Coronary artery (tissue), 2 donors: Measurements from ENCODE around the gene CASP4.
"Not testable (repeated sequence)": the region's sequence is repeated elsewhere in the genome, so short reads cannot be mapped to it uniquely, and the experiment has no call there.

ENCODE experiments used
- DNase-seq: peaks from one replicate; pipeline ENCODE4 v3.0.0-alpha.2; 2017; ENCODE audit warnings: low spot score
- H3K27ac ChIP-seq, 2 donors: fragments of 200-600 bp; sonication (generic); one replicate each; pipeline ENCODE4 v1.5.1; 2016 to 2019
- H3K4me3 ChIP-seq: fragments of 200-600 bp; sonication (generic); 2 replicates; pipeline ENCODE4 v1.5.1; 2016; ENCODE audit warnings: mild to moderate bottlenecking, moderate library complexity
- CTCF ChIP-seq: fragments of 200-600 bp; sonication (generic); IDR thresholded peaks from one replicate; pipeline ENCODE4 v1.5.1; 2019; ENCODE audit warnings: antibody characterized with exemption

Gene CASP4

GRCh38 chr11:104962852-104963251 lies 5.5 kb downstream of the CASP4 start:
- Histone ChIP-seq H3K27ac (no peak overlapping the region), H3K4me3 (no peak overlapping the region)
- no peak for DNase-seq
- no peak for TF ChIP-seq CTCF

- H3K4me3 ChIP-seq = no peak overlapping the region
- no peak overlapping the region for H3K27ac ChIP-seq
- no peak for DNase-seq
- no peak for TF ChIP-seq CTCF
Measured at GRCh38 chr11:104957280-104957679, 11.1 kb downstream of the CASP4 start.

- no peak for DNase-seq
- Histone ChIP-seq H3K4me3 (no peak overlapping the region), H3K27ac (no peak overlapping the region)
- no peak for TF ChIP-seq CTCF
Measured at GRCh38 chr11:104956528-104956927, 11.8 kb downstream of the CASP4 start.

GRCh38 chr11:104946907-104947306 lies 21.5 kb downstream of the CASP4 start:
- Histone ChIP-seq H3K4me3 (no peak overlapping the region), H3K27ac (no peak overlapping the region)
- no peak for TF ChIP-seq CTCF
- DNase-seq = no peak

- no peak overlapping the region for H3K27ac ChIP-seq
- no peak overlapping the region for H3K4me3 ChIP-seq
- no peak for TF ChIP-seq CTCF
- DNase-seq = no peak
Measured at GRCh38 chr11:104944076-104944475, 24.3 kb downstream of the CASP4 start.

GRCh38 chr11:104943561-104943960 lies 24.8 kb downstream of the CASP4 start:
- Histone ChIP-seq H3K4me3 (no peak overlapping the region), H3K27ac (no peak overlapping the region)
- no peak for DNase-seq
- no peak for TF ChIP-seq CTCF

GRCh38 chr11:104934594-104934993 lies 33.8 kb downstream of the CASP4 start:
- no peak overlapping the region for H3K4me3 ChIP-seq
- no peak overlapping the region for H3K27ac ChIP-seq
- no peak for TF ChIP-seq CTCF
- no peak for DNase-seq

- not testable (repeated sequence) for H3K27ac ChIP-seq, H3K4me3 ChIP-seq, DNase-seq
Measured at GRCh38 chr11:104934073-104934472, 34.3 kb downstream of the CASP4 start.
